ENCODE results near the gene ARV1. TPM values are rescaled to one million over a fixed set of nuclear protein-coding genes. Genes with fewer than 3 reads are reported as not detected.

The ARV1 gene
- total RNA-seq, 1 donor: 20.3 TPM

- H3K27ac ChIP-seq (ENCODE audit: low read depth, low read length): no peak overlapping the region
- DNase-seq (ENCODE audit: insufficient read length, low spot score, missing footprints): no peak
- H3K36me3 ChIP-seq (ENCODE audit: insufficient read depth, low read length): no peaks in the 10 kb centered on the region
- peak overlapping the region; percentile 18 for H3K4me2 ChIP-seq (ENCODE audit: insufficient read depth, low read length)
- H3K79me2 ChIP-seq (ENCODE audit: insufficient read depth, low read length): no peaks in the 10 kb centered on the region
- no peak overlapping the region for H3K4me3 ChIP-seq (ENCODE audit: insufficient read depth, low read length)
- no peaks in the 10 kb centered on the region for H3K9me3 ChIP-seq (ENCODE audit: low read depth, low read length)
- H3K27me3 ChIP-seq (ENCODE audit: insufficient read depth, low read length): no peaks in the 10 kb centered on the region
- TF ChIP-seq CTCF (IDR thresholded peaks at IDR 0.05; ENCODE audit: extremely low read depth, low read depth, low read length): no peak
- no peak overlapping the region for H2AFZ ChIP-seq (ENCODE audit: low read length)
- H3K4me1 ChIP-seq (ENCODE audit: insufficient read depth, low read length): peaks cover 26% of the 10 kb centered on the region
- no peaks in the 10 kb centered on the region for H4K20me1 ChIP-seq (ENCODE audit: insufficient read depth, low read length)
Observed at GRCh38 chr1:230937371-230937770, 41.5 kb upstream of the ARV1 start.

- no peaks in the 10 kb centered on the region for H3K9me3 ChIP-seq (ENCODE audit: low read depth, low read length)
- no peak overlapping the region for H2AFZ ChIP-seq (ENCODE audit: low read length)
- H3K4me1 ChIP-seq (ENCODE audit: insufficient read depth, low read length): peaks cover 26% of the 10 kb centered on the region
- H3K27ac ChIP-seq (ENCODE audit: low read depth, low read length): no peak overlapping the region
- H3K4me2 ChIP-seq (ENCODE audit: insufficient read depth, low read length): no peak overlapping the region
- no peaks in the 10 kb centered on the region for H3K27me3 ChIP-seq (ENCODE audit: insufficient read depth, low read length)
- H4K20me1 ChIP-seq (ENCODE audit: insufficient read depth, low read length): no peaks in the 10 kb centered on the region
- H3K79me2 ChIP-seq (ENCODE audit: insufficient read depth, low read length): no peaks in the 10 kb centered on the region
- TF ChIP-seq CTCF (IDR thresholded peaks at IDR 0.05; ENCODE audit: extremely low read depth, low read depth, low read length): no peak
- no peak for DNase-seq (ENCODE audit: insufficient read length, low spot score, missing footprints)
- no peaks in the 10 kb centered on the region for H3K36me3 ChIP-seq (ENCODE audit: insufficient read depth, low read length)
- no peak overlapping the region for H3K4me3 ChIP-seq (ENCODE audit: insufficient read depth, low read length)
Observed at GRCh38 chr1:230938924-230939368, 39.9 kb upstream of the ARV1 start.

GRCh38 chr1:230939806-230940489 is 38.9 kb upstream of the ARV1 start:
- Histone ChIP-seq H3K79me2 (ENCODE audit: insufficient read depth, low read length) (no peaks in the 10 kb centered on the region), H3K4me1 (ENCODE audit: insufficient read depth, low read length) (peaks cover 26% of the 10 kb centered on the region), H3K27me3 (ENCODE audit: insufficient read depth, low read length) (no peaks in the 10 kb centered on the region), H4K20me1 (ENCODE audit: insufficient read depth, low read length) (no peaks in the 10 kb centered on the region), H3K4me3 (ENCODE audit: insufficient read depth, low read length) (no peak overlapping the region), H3K27ac (ENCODE audit: low read depth, low read length) (no peak overlapping the region), H3K36me3 (ENCODE audit: insufficient read depth, low read length) (no peaks in the 10 kb centered on the region), H3K9me3 (ENCODE audit: low read depth, low read length) (no peaks in the 10 kb centered on the region), H3K4me2 (ENCODE audit: insufficient read depth, low read length) (no peak overlapping the region), H2AFZ (ENCODE audit: low read length) (no peak overlapping the region)
- no peak for DNase-seq (ENCODE audit: insufficient read length, low spot score, missing footprints)
- TF ChIP-seq CTCF (IDR thresholded peaks at IDR 0.05; ENCODE audit: extremely low read depth, low read depth, low read length): no peak

- Histone ChIP-seq H3K27ac (ENCODE audit: low read depth, low read length) (no peak overlapping the region), H3K79me2 (ENCODE audit: insufficient read depth, low read length) (no peaks in the 10 kb centered on the region), H3K4me1 (ENCODE audit: insufficient read depth, low read length) (peaks cover 26% of the 10 kb centered on the region), H3K4me3 (ENCODE audit: insufficient read depth, low read length) (no peak overlapping the region), H3K36me3 (ENCODE audit: insufficient read depth, low read length) (no peaks in the 10 kb centered on the region), H4K20me1 (ENCODE audit: insufficient read depth, low read length) (no peaks in the 10 kb centered on the region), H3K9me3 (ENCODE audit: low read depth, low read length) (no peaks in the 10 kb centered on the region), H2AFZ (ENCODE audit: low read length) (no peak overlapping the region), H3K27me3 (ENCODE audit: insufficient read depth, low read length) (no peaks in the 10 kb centered on the region), H3K4me2 (ENCODE audit: insufficient read depth, low read length) (peak overlapping the region; percentile 9)
- DNase-seq (ENCODE audit: insufficient read length, low spot score, missing footprints): no peak
- TF ChIP-seq CTCF (IDR thresholded peaks at IDR 0.05; ENCODE audit: extremely low read depth, low read depth, low read length): no peak
Observed at GRCh38 chr1:230940848-230941247, 38.0 kb upstream of the ARV1 start.

All from osteoblast (primary cell).